Epithelial cell of prostate (primary cell): ENCODE measurements around the gene CCL22.
"Not testable (repeated sequence)": the region's sequence is repeated elsewhere in the genome, so short reads cannot be mapped to it uniquely, and the experiment has no call there.

Experiments
- DNase-seq: peaks from one replicate; pipeline ENCODE4 v3.0.0-alpha.2; 2011; ENCODE audit warnings: low read depth, low spot score
- H3K27ac ChIP-seq: fragments of 450-650 bp; 2 replicates; pipeline ENCODE4 v1.5.1; 2017; ENCODE audit warnings: mild to moderate bottlenecking

The CCL22 gene

GRCh38 chr16:57373117-57373947 lies 14.7 kb downstream of the CCL22 start:
- DNase-seq, result no peak
- no peak overlapping the region for H3K27ac ChIP-seq

GRCh38 chr16:57374067-57374534 lies 15.5 kb downstream of the CCL22 start:
- no peak for DNase-seq
- no peak overlapping the region for H3K27ac ChIP-seq

DNA sequence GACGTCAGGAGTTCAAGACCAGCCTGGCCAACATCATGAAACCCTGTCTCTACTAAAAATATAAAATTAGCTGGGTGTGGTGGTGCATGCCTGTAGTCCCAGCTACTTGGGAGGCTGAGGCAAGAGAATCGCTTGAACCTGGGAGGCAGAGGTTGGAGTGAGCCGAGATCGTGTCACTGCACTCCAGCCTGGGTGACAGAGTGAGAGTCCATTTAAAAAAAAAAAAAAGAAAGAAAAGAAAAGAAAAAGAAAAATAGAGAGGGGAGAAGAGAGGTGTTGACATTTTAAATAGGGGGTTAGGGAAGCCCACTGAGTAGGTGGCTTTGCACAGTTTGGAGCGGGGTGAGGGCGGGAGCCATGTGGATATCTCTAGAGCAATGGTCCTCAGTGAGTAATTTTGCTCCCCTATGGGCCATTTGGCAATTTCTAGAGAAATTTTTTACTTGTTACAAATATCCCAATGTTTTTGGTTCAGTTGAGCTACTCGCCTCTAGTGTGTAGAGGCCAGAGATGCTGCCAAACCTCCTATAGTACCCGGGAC lies 16.4 kb downstream of the CCL22 start:
- not testable (repeated sequence) for H3K27ac ChIP-seq, DNase-seq

DNA sequence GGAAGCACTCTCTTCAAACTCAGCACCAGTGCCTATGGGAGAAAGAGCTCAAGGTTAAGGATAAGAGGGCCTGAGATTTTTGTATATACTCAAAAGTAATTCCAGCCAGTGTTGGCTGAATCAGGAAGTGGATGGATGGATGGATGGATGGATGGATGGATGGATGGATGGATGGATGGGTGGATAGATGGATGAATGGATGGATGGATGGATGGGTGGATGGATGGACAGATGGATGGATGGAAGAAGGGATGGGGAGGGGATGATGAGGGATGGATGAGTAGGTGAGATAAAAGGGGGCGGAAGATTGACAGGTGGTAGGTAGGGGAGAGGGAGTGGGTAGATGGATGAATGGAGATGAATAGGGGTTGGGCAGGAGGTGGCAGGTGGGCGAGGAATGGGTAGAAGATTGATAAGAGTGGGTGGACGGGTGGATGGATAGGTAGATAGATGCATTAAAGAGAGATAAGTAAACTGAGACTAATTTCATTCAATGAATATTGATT lies 17.8 kb downstream of the CCL22 start:
- no peak overlapping the region for H3K27ac ChIP-seq
- DNase-seq, result no peak

GRCh38 chr16:57377080-57377841 lies 18.7 kb downstream of the CCL22 start:
- DNase-seq, result no peak

GRCh38 chr16:57379579-57379978 lies 21.0 kb downstream of the CCL22 start:
- no peak for DNase-seq

More at GRCh38 chr16:57377080-57377841, 18.7 kb downstream of the CCL22 start:
- H3K27ac ChIP-seq, result peak overlapping the region; percentile 49

DNA sequence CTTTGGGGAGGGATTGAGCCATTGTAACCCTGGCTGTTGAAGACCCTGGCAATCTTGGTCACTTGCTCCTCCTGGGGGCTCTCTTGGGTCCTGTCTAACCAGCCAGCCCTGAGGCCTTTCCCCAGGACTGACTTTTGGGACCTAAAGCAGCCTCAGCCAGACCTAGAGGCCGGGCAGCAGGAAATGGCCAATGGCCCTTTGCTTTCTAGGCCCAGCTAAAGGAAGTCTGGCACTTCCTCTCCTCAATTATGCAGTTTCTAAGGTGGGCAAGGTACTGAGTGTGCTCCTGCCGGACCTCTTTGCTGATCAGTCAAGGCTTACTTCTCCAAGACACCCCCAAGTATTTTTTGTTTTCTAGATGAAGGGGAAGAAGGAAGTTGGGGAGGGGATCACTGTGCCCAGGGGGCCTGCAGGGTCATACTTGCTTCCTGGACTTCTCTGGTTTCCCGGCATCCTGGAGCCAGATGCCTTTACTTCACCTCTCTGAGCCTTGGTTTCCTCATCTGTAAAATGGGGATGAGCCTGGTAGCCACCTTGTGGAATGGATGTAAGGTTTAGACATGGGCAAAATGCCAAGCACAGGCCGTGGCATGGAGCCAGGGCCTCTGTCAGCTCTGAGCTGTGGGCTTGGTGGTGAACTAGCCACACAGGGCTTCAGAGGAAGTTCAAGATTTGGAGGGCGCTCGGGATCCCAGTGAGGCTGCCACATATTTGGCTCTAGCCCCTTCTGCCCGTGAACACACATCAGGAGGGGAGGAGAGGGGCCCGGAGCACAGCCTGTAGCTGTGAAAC lies 22.3 kb downstream of the CCL22 start:
- no peak overlapping the region for H3K27ac ChIP-seq
- no peak for DNase-seq

More at GRCh38 chr16:57379579-57379978, 21.0 kb downstream of the CCL22 start:
- H3K27ac ChIP-seq, result no peak overlapping the region

DNA sequence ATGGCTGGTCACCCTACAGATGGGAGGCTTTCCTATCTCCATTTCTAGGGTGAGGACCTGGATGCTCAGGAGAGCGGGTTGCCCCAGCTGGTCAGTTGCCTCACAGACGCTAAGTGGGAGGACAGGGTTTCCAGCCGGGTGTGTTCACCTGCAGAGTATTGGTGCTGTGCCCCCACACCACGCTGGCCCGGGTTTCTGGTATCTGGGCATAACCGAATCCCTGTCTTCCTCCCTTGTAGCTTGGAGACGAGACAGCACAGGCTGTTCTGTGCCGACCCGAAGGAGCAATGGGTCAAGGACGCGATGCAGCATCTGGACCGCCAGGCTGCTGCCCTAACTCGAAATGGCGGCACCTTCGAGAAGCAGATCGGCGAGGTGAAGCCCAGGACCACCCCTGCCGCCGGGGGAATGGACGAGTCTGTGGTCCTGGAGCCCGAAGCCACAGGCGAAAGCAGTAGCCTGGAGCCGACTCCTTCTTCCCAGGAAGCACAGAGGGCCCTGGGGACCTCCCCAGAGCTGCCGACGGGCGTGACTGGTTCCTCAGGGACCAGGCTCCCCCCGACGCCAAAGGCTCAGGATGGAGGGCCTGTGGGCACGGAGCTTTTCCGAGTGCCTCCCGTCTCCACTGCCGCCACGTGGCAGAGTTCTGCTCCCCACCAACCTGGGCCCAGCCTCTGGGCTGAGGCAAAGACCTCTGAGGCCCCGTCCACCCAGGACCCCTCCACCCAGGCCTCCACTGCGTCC lies 23.4 kb downstream of the CCL22 start:
- no peak overlapping the region for H3K27ac ChIP-seq

GRCh38 chr16:57382535-57383275 lies 24.1 kb downstream of the CCL22 start:
- H3K27ac ChIP-seq, result no peak overlapping the region
- DNase-seq, result no peak

More for the DNA sequence above, 23.4 kb downstream of the CCL22 start:
- DNase-seq, result no peak

DNA sequence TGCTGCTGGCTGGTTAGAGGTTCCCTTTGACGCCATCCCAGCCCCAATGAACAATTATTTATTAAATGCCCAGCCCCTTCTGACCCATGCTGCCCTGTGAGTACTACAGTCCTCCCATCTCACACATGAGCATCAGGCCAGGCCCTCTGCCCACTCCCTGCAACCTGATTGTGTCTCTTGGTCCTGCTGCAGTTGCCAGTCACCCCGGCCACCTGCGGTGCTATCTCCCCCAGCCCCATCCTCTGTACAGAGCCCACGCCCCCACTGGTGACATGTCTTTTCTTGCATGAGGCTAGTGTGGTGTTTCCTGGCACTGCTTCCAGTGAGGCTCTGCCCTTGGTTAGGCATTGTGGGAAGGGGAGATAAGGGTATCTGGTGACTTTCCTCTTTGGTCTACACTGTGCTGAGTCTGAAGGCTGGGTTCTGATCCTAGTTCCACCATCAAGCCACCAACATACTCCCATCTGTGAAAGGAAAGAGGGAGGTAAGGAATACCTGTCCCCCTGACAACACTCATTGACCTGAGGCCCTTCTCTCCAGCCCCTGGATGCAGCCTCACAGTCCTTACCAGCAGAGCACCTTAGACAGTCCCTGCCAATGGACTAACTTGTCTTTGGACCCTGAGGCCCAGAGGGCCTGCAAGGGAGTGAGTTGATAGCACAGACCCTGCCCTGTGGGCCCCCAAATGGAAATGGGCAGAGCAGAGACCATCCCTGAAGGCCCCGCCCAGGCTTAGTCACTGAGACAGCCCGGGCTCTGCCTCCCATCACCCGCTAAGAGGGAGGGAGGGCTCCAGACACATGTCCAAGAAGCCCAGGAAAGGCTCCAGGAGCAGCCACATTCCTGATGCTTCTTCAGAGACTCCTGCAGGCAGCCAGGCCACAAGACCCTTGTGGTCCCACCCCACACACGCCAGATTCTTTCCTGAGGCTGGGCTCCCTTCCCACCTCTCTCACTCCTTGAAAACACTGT lies 25.0 kb downstream of the CCL22 start:
- H3K27ac ChIP-seq, result no peak overlapping the region
- DNase-seq, result no peak

DNA sequence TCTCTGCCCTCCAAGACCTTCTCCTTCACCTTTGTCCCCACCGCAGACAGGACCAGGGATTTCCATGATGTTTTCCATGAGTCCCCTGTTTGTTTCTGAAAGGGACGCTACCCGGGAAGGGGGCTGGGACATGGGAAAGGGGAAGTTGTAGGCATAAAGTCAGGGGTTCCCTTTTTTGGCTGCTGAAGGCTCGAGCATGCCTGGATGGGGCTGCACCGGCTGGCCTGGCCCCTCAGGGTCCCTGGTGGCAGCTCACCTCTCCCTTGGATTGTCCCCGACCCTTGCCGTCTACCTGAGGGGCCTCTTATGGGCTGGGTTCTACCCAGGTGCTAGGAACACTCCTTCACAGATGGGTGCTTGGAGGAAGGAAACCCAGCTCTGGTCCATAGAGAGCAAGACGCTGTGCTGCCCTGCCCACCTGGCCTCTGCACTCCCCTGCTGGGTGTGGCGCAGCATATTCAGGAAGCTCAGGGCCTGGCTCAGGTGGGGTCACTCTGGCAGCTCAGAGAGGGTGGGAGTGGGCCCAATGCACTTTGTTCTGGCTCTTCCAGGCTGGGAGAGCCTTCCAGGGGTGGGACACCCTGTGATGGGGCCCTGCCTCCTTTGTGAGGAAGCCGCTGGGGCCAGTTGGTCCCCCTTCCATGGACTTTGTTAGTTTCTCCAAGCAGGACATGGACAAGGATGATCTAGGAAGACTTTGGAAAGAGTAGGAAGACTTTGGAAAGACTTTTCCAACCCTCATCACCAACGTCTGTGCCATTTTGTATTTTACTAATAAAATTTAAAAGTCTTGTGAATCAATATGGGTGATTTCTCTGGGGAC lies 25.9 kb downstream of the CCL22 start:
- H3K27ac ChIP-seq, result no peak overlapping the region

GRCh38 chr16:57385083-57385482 lies 26.5 kb downstream of the CCL22 start:
- no peak for DNase-seq
- H3K27ac ChIP-seq, result no peak overlapping the region

More for the DNA sequence above, 25.9 kb downstream of the CCL22 start:
- no peak for DNase-seq

DNA sequence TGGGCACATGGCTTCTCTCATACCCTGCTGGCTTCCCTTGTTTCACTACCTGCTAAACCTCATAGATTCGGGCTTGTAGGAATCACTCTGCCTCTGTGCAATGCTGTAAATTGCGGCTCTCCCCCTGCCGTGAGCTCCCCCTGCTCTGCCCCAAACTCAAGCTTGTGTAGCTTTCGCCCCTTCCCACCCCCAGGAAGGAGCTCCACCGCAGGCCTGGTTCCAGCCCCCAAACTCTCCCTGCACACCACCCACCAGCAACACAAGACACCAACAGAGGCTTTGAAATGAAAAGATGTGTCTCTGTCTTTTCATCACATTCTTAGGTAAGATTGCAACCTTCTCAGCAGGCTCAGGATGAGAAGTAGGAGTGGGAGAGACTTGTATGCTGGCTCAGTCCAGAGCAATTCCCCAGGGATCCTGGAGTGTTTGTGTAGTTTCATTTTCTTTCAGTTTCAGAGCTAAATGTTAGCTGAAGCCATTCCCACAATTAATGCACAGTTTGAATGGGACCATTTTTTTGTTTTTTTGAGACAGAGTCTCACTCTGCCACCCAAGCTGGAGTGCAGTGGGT lies 27.9 kb downstream of the CCL22 start:
- no peak for DNase-seq

GRCh38 chr16:57387598-57388354 lies 29.2 kb downstream of the CCL22 start:
- DNase-seq, result no peak
- H3K27ac ChIP-seq, result no peak overlapping the region

More for the DNA sequence above, 27.9 kb downstream of the CCL22 start:
- H3K27ac ChIP-seq, result no peak overlapping the region

GRCh38 chr16:57388359-57389086 lies 29.9 kb downstream of the CCL22 start:
- no peak for DNase-seq
- no peak overlapping the region for H3K27ac ChIP-seq
